Stimulated activated CD4-positive, alpha-beta T cell treated with anti-CD3 and anti-CD28 coated beads, Interleukin-2, amount 100 ng/mL, for 48 hours (primary cell): ENCODE results near the gene PDZD7.

Experiments
- DNase-seq, 2 donors: peaks; one replicate each; pipeline ENCODE4 v3.0.0-alpha.2; 2020

Gene PDZD7

DNA sequence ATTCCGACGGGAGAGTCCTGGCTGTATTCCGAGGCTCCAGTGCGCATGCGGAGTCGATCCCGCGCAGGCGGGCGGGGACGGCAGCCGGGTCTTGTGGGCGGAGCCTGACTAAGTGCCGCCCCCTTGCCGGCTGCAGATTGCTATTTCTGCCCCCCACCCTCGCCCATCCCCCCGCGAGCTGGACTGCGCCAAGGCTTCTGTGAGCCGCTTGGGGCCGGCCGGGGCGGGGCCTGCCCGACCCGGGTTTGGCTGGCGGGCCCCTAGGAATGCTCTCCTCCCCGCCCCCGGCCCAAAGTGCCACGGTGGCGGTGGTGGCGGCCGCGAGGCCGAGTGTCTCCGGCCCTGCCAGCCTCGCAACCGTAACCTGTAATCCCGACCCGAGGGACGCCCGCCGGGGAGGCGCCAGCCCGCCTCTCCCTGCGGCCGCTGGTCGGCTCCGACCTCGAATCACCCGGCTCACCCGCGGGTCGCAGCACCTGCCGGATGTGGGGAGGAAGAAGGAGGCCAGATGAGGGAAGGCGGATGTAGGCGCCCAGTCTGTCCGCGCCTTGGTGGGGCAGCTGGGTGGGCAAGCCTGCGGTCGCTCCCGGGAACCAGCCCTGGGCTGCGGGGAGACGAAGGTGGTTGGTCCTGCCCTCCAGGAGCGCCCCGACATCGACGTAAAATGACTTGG, 30.2 kb upstream of the PDZD7 start:
- peak; percentile 91 to 92 for DNase-seq

DNA sequence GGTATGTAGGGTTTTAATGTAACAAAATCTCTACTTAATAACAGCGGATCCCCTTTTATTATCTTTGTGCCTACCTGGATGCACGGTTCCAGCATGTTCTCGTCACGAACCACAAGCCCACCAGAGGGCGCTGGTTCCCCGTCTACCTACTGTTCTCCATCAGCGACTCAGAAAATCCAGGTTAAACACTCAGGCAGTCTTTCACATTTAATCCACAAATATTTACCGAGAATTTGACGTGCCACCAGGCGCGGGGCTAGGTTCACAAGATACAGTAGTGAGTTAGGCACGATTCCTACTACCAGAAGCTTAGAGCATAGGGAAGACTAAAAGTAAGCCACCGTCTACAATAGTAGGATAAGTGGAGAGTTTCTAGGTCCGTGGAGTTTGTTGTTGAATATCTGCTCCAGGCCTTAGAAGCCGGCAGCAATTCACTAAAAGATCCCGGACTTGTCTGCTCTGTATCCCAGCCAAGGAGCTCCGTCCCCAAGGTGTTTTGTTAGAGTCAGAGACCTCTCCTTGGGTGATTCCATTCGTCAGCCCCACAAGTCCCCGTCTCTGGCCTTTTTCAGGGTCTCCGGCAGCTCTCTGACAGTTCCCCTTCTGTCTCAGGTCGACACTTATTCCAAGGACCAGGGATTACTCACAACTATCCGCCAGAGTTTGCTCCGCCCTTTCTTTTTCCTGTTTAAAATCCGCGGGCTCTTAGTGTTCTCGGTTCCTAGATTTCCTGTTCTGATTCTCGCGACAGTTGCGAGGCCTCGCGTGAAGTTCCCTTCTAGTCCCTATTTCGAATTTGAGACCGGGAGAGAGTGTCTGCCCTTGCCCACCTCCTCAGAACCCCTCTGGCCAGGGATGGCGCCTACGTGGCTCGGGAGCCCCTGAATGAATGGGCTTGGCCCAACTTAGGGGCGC, 29.4 kb upstream of the PDZD7 start:
- DNase-seq = peak; percentile 92 to 94

DNA sequence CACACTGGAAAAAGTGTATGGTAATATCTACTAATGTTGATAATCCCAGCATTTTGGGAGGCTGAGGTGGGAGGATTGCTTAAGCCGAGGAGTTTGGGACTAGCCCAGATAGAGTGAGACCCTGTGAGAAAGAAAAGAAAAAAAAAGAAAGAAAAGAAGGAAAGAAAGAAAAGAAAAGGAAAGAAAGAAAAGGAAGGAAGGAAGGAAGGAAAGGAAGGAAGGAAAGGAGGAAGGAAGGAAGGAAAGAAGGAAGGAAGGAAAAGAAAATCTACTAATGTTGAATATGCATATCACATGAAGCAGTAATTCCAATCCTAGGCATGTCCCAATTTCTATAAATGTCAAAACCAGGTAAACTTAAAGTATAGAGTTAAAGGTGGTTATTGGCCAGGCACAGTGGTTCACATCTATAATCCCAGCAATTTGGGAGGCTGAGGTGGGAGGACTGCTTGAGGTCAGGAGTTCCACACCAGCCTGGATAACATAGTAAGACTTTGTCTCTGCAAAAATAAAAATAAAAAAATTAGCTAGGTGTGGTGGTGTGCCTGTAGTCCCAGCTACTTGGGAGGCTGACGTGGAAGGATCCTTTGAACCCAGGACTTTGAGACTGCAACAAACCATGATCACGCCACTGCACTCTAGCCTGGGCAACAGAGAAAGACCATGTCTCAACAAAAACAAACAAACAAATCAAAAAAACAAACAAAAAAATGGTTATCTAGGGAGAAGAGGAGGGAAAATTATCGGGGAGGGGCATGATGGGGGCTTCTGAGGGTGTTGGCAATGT, 25.6 kb upstream of the PDZD7 start:
- DNase-seq = no peak

GRCh38 chr10:101055411-101055810, 24.5 kb upstream of the PDZD7 start:
- DNase-seq = no peak

GRCh38 chr10:101054876-101055275, 23.9 kb upstream of the PDZD7 start:
- DNase-seq = no peak

DNA sequence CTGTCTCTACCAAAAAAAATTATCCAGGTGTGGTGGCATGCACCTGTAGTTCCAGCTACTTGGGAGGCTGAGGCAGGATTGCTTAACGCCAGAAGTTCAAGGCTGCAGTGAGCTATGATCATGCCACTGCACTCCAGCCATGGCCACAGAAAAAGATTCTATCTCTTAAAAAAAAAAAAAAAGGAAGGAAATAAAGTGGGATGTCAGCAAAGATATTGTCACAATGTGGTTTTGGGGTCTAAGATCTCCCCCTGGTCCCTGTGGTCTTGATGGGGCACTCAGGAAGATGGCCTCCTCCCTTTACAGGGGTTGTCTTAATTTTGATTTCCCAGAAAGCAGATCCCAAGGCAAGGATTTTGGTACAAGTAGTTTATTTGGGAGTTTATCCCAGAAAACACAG, 23.4 kb upstream of the PDZD7 start:
- DNase-seq = no peak

DNA sequence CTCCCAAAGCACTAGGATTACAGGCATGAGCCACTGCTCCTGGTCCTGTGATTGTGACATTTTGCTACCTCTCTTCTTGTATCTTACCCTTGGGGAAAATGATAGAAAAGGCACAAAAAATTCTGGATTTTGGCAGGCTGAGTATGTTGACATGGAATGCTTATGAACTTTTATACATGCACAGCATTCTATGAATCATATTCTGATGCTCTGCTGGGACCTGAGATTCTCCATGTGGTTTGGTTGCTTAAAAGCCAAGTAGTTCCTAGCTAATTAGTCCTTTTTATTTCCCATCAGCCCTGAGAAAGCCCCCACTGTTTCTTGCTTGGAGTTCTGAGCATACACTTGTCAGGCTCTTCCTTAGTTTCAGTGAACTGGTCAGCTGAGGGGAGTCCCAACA, 22.6 kb upstream of the PDZD7 start:
- no peak for DNase-seq

GRCh38 chr10:101052285-101052684, 21.4 kb upstream of the PDZD7 start:
- DNase-seq = no peak

DNA sequence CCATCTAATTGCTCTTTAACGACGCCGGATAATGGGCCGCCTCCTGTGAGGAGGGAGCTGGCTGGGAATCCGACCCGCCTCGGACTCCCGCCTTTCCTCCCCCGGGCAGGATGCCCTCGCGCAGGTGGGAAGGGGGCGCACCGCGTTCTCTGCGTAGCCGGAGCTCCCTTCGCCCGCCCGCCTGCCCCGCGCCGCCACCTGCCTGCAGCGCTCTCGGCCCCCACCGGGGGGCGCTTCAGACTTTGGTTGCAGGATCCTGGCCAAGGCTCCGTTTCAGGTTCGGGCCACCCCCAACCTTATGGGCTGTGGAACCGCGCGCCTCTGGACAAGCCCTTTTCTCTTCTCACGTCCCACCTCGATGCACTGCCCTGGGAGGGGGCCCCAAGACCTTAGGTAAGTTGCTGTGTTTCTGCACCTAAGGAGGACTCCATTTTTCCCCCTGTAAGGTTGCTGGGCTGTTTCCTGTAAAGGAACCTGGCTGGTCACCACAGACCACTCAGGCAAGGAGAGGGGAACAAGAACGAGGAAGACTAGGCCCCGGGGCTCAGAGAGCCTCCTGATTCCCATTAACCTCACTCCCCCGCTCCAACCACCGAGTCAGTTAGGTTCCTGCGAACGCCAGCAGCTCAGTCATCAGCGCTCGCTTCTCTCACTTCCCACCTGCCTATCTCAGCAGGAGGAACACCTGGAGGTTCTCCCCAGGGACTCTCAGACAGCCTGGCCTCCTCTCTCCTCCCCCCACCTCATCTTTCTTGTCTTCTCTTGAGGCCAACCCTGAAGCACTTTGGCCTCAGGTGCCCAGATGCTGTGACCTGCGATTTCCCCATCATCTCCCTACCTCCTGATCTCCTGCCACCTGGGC, 19.5 kb upstream of the PDZD7 start:
- peak; percentile 86 to 87 for DNase-seq

DNA sequence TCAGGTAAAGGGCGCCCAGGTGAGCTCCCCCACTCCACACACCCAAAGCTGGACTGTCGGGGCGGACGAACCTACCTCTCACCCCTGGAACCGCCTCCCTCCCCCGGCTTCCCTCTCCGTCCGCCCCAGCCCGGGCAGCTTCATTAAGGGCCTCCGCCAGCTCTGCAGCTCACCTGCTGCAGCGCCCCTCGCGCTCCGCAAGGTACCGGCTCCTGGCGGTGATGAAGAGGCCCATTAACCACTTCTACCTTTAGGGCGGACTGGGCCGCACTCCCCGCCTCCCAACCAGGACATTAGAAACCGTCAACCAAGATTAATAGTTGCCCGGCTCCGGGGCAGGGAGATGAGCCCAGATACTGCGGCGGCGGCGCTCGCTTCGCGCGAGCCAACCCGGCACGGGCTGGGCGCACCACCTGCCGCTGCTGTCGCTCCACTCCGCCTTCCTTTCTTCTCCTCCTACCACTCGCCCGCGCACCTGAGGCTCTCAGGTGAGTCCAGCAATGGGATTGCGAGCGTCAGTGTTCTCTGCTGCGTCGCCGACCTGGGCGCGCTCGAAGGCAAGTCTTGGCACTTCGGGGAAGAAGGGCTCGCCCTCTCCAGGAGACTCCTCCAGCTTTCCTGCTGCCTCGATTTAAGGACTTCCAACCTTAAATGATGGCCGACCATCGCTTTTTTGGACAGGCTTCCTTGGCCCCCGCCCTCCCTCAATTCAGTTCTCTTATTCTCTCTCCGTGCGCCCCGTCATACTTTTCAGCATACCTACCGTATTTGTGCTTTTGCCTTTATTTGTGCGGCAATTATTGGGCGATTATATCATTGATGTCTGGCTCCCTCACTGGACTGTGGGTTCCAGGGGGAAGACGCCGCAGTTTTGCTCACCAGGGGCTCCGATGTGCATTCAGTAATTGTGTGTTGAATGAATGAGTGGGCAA, 17.3 kb upstream of the PDZD7 start:
- no peak for DNase-seq

DNA sequence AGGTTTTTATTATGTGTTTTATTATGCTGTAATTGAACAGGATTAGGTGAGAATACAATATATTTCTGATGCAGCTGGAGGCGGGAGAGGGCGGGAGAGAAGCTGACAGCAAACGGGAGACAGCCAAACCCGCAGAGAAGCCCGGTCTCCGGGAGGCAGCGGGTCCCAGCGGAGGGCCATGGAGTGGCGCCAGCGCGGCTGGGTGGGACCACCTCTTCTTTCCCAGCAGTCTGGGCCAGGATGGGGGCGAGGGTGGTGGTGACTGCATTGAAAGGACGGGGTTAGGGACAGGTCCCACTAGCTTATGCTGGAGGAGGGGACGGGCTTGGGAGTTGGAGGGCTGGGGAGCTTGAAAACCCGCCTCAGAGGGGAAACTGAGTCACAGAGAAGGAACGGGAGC, 16.3 kb upstream of the PDZD7 start:
- no peak for DNase-seq

- no peak for DNase-seq
Observed at GRCh38 chr10:101046332-101047238, 15.7 kb upstream of the PDZD7 start.

DNA sequence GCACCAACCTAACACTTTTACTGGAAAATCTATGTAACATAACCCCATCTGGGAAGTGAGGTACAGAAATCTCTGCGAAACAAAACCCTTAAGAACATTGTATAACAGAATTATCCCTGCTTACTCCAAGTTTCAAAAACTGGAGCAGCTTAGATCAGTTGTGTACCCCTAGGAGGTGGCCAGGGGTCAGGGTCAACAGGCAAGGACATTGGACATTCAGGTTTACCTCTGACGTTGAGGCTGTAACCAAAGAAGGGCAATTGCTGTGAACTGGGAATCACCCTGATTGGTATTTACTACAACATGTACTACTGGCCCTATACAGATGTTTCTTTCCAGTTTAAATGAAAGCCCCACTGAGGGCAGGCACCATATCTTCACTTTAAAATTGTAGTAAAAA, 13.2 kb upstream of the PDZD7 start:
- DNase-seq = no peak

DNA sequence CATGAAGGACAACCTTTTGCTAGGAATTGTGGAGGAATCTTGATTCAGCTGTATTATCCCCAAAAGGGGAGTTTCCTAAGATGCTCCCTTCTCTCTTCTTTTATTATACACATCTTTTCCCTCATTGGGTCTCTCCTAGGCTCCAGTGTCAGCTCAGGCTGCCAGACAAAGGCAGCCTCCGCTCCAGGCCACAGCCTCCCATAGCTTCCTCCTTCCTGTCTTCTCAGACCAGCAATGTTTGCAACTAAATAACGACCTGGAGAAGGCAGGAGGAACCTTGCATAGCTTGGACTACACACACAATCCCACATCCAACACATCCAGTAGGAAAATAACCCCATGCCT, 12.4 kb upstream of the PDZD7 start:
- no peak for DNase-seq

DNA sequence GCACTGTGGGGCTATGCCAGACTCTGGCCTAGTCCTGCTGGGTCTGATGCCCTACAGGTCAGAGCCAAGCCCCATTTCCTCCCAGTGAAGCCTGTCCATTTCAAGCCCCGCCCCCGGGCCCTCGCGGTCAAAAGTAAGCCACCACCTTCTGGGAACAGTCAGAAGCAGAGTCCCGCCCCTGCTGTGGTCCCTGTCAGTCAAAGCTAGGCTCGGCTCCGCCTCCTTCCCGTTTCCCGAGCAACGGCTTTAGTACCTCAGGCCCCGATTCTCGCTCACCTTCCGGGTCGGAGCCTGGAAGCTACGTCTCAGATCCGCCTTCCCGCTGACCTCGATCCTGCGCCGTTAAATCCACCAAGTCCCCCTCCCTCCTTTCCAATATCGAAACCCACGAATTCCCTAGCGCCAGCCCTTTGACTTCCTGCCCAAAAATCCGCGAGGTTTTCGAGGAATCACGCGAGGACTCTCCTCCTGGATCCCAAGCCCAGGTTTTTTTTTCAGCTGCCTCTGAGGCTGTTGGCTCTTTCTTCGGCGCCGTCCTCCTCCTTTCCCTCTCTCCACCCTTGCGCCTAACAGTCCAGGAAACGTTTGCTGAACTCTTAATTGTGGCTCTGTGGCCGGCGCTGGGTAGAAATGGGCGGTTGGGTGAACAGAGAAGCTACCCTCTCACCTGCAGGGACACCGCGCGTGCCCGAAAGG, 11.9 kb upstream of the PDZD7 start:
- DNase-seq = peak; percentile 86 to 90

DNA sequence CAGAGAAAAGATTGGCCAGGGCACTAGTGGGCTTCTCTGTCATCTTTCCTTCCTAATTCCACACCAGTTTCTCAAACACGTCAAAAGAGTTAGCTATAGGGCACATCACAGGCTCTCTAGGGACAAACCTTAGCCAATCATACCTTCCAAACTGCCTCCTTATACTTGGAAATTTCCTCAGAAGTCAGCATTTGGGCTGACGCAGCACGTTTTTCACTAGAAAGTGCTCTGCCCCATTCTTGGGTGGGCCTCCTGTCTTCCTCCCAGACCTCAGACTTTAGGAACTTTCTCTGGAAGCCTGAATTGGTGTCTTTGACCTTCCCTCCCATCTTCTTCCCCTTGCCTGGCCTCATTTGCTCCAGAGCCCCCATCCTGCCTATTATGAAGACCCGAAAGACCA, 11.2 kb upstream of the PDZD7 start:
- DNase-seq = no peak

GRCh38 chr10:101041252-101041761, 10.4 kb upstream of the PDZD7 start:
- peak; percentile 54 to 62 for DNase-seq

DNA sequence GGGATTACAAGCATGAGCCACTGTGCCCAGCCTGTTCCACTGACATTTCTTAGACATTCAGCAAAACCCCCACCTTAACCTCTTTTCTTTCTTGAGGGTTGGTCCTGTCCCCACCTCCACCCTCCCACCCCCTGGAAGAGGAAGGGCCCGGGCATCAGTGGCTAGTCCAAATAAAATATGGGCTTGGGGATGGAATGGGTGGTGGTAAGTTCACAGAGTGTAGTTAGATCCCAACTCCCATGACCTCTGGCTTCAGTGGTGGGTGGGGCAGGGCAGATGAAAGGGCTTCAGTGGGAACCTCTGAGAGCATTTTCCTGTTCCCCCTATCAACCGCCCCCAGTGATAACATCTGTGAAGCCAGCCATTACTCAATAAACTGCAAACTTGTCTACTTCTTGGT, 9.9 kb upstream of the PDZD7 start:
- no peak for DNase-seq

DNA sequence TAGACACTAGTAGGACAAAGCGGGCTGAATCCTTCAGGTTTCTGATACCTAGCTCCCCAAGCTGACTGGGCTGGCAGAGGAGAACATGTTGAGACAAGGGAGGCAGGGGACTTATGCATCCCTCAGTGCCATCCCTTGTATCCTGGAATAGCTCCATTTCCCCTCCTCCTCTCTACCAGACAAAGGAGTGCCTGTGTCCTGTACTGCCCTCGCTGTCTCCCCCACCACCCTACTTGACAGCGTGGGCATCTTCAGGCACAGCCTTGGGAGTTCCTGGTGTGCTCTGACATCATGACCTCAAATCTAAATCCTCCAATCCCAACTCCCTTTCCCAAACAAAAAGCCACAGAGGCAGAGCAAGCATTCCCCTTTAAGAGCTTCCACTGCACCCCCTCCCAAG, 9.1 kb upstream of the PDZD7 start:
- no peak for DNase-seq

DNA sequence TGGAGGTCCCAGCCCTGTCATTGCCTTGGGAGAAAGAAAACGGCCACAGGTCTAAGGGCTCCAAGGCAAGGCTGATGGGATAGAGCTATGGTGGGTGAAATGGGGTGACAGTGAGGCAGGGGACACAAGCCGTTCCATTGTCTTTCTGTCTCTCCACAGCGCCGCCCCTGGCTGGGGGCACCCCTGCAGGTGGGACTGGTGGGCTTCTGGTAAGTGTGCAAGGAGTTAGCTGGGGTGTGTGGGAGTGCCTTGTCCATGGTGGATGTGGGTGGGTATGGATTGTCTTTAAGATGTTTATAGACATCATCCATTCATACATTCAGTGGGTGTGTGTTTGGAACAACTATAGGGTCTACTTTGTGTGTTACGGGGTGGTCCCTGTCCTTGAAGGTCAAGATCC, 7.6 kb upstream of the PDZD7 start:
- DNase-seq = no peak
